Astrocyte (in vitro differentiated cells and primary cell): Measurements from ENCODE around the gene CMTM7. TPM values are rescaled to one million over a fixed set of nuclear protein-coding genes. Genes with fewer than 3 reads are reported as not detected.

Source experiments
- DNase-seq: peaks from one replicate; pipeline ENCODE4 v3.0.0-alpha.2; 2010; ENCODE audit warnings: low read depth
- FAIRE-seq: peaks from 2 replicates; lab custom pipeline; 2011; peaks lifted over from hg19 to GRCh38; lab: Jason Lieb, UNC
- H2AFZ ChIP-seq: 2 replicates; pipeline ENCODE4 v1.6.0; 2012; ENCODE audit warnings: low read depth, low read length, inconsistent platforms
- H3K27ac ChIP-seq: 2 replicates; pipeline ENCODE4 v1.5.1; 2011; ENCODE audit warnings: low read depth, low read length, inconsistent platforms
- H3K27me3 ChIP-seq: 2 replicates; pipeline ENCODE4 v1.6.0; 2011; ENCODE audit warnings: low read length, inconsistent platforms; ENCODE audit not compliant: insufficient read depth
- H3K36me3 ChIP-seq: 2 replicates; pipeline ENCODE4 v1.5.1; 2011; ENCODE audit warnings: low read length, inconsistent platforms; ENCODE audit not compliant: insufficient read depth
- H3K4me1 ChIP-seq: 2 replicates; pipeline ENCODE4 v1.5.1; 2011; ENCODE audit warnings: low read length, inconsistent platforms; ENCODE audit not compliant: insufficient read depth
- H3K4me2 ChIP-seq: 2 replicates; pipeline ENCODE4 v1.6.0; 2012; ENCODE audit warnings: low read length, inconsistent platforms
- H3K4me3 ChIP-seq: 2 replicates; pipeline ENCODE4 v1.5.1; 2011; ENCODE audit warnings: low read depth, mild to moderate bottlenecking, low read length, inconsistent platforms; ENCODE audit not compliant: insufficient read depth
- H3K79me2 ChIP-seq: 2 replicates; pipeline ENCODE4 v1.6.0; 2012; ENCODE audit warnings: mild to moderate bottlenecking, low read length, inconsistent platforms; ENCODE audit not compliant: insufficient read depth
- H3K9ac ChIP-seq: 2 replicates; pipeline ENCODE4 v1.6.0; 2012; ENCODE audit warnings: mild to moderate bottlenecking, low read length, inconsistent platforms
- H3K9me3 ChIP-seq: 2 replicates; pipeline ENCODE4 v1.5.1; 2012; ENCODE audit warnings: low read depth, mild to moderate bottlenecking, low read length, inconsistent platforms; ENCODE audit not compliant: insufficient read depth
- H4K20me1 ChIP-seq: 2 replicates; pipeline ENCODE4 v1.6.0; 2012; ENCODE audit warnings: low read length, inconsistent platforms; ENCODE audit not compliant: insufficient read depth
- H3K27ac Mint-ChIP-seq: one replicate; pipeline ENCODE4 v1.8.0; 2021; ENCODE audit warnings: mild to moderate bottlenecking, mixed read lengths; ENCODE audit not compliant: unreplicated experiment
- H3K27me3 Mint-ChIP-seq: one replicate; pipeline ENCODE4 v1.8.0; 2021; ENCODE audit warnings: low read depth, mixed read lengths; ENCODE audit not compliant: unreplicated experiment
- H3K36me3 Mint-ChIP-seq: one replicate; pipeline ENCODE4 v1.8.0; 2021; ENCODE audit warnings: low read depth, mixed read lengths; ENCODE audit not compliant: unreplicated experiment
- H3K4me1 Mint-ChIP-seq: one replicate; pipeline ENCODE4 v1.8.0; 2021; ENCODE audit warnings: low read depth, mixed read lengths; ENCODE audit not compliant: unreplicated experiment
- H3K4me3 Mint-ChIP-seq: one replicate; pipeline ENCODE4 v1.8.0; 2021; ENCODE audit warnings: mild to moderate bottlenecking, moderate library complexity, mixed read lengths; ENCODE audit not compliant: unreplicated experiment
- H3K9me3 Mint-ChIP-seq: one replicate; pipeline ENCODE4 v1.8.0; 2021; ENCODE audit warnings: mild to moderate bottlenecking, mixed read lengths; ENCODE audit not compliant: unreplicated experiment
- EZH2 ChIP-seq: IDR thresholded peaks from 2 replicates; pipeline ENCODE4 v1.6.1; 2012; ENCODE audit warnings: mild to moderate bottlenecking, low read length, inconsistent platforms; ENCODE audit not compliant: insufficient read depth
- total RNA-seq: library from RNA; stranded (reverse); gene quantifications from 2 replicates; pipeline ENCODE4 v1.2.1, GENCODE V29; 2021
- TF ChIP-seq, protein P1 (sequence below): IDR thresholded peaks from 2 replicates; pipeline ENCODE4 v1.5.1; 2011; ENCODE audit warnings: low read depth, mild to moderate bottlenecking, inconsistent platforms, low read length, moderate library complexity; ENCODE audit not compliant: insufficient read depth

CMTM7 gene
- total RNA-seq, 1 donor from 2014 or later, result 23.9 TPM

DNA sequence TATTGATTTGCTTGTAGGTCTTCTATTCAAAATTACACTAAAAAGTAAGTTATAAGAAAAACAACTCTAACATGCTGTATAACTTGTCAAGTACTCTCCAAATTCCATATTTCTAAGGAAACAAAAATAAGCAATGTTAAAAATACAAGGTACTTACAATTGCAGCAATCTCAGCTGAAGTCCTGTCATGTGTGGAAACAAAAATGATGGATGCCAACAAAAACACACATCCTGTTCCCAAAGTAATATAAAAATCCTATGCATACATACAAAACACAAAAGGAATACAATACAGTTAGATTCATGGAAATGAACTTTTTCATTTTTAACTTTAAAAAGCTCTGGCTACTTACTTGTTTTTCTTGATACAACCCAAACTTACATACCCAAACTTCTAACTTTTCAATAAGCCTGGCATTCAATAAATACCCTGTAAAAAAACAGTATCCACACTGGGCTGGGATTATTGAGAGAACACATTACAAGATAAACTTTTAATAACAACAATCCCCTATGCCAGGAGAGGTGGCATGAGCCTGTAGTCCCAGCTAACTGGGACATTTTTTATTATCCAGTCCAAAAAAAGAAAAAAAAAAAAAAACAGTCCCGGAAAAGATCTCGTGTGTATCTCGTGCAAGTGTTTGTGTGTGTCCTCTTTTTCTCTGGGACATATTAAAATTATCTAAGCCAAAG, 96.3 kb downstream of the CMTM7 start:
- H3K9me3 ChIP-seq, result no peaks in the 10 kb centered on the region
- Mint-ChIP-seq H3K36me3 (no peaks in the 10 kb centered on the region), H3K4me1 (no peaks in the 10 kb centered on the region), H3K4me3 (no peak overlapping the region), H3K27ac (no peak overlapping the region), H3K9me3 (no peaks in the 10 kb centered on the region), H3K27me3 (no peaks in the 10 kb centered on the region)
- no peak overlapping the region for H3K27ac ChIP-seq
- peaks cover 14% of the 10 kb centered on the region for H3K79me2 ChIP-seq
- H2AFZ ChIP-seq, result no peak overlapping the region
- H3K27me3 ChIP-seq, result no peaks in the 10 kb centered on the region
- DNase-seq, result no peak
- TF ChIP-seq, protein P1, sequence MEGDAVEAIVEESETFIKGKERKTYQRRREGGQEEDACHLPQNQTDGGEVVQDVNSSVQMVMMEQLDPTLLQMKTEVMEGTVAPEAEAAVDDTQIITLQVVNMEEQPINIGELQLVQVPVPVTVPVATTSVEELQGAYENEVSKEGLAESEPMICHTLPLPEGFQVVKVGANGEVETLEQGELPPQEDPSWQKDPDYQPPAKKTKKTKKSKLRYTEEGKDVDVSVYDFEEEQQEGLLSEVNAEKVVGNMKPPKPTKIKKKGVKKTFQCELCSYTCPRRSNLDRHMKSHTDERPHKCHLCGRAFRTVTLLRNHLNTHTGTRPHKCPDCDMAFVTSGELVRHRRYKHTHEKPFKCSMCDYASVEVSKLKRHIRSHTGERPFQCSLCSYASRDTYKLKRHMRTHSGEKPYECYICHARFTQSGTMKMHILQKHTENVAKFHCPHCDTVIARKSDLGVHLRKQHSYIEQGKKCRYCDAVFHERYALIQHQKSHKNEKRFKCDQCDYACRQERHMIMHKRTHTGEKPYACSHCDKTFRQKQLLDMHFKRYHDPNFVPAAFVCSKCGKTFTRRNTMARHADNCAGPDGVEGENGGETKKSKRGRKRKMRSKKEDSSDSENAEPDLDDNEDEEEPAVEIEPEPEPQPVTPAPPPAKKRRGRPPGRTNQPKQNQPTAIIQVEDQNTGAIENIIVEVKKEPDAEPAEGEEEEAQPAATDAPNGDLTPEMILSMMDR, result no peak
- TF ChIP-seq EZH2, result no peak
- H3K4me1 ChIP-seq, result peaks cover 8% of the 10 kb centered on the region
- peaks cover 19% of the 10 kb centered on the region for H4K20me1 ChIP-seq
- no peak overlapping the region for H3K4me2 ChIP-seq
- FAIRE-seq, result no peak
- no peak overlapping the region for H3K9ac ChIP-seq
- H3K36me3 ChIP-seq, result peaks cover 6% of the 10 kb centered on the region
- no peak overlapping the region for H3K4me3 ChIP-seq

DNA sequence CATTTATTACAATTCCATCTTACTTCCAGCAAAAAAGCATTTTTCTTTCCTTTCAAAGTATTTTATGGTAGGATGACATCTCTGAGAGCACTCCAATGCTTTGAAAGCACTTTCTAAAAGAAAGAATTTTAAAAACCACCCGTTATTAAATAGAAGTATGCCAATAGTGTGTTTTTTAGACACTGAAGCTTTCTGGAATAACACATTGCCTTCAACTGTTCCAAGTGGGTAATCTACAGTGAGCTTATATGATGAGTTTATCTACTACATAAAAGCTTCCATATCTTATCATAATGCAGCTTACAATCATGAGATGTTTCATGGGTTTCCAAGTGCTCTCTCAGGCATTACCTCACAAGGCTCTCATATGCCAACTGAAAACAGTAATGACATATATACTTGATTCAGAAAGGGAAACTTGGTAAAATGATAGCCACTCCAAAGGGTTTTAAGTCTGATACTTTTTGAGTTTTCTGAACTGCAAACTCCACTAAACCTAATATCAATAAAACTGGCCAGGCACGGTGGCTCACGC, 96.9 kb downstream of the CMTM7 start:
- TF ChIP-seq EZH2, result no peak
- TF ChIP-seq, protein P1, result no peak
- Histone ChIP-seq H3K27me3 (no peaks in the 10 kb centered on the region), H3K79me2 (peaks cover 14% of the 10 kb centered on the region), H3K36me3 (peaks cover 6% of the 10 kb centered on the region), H3K4me2 (no peak overlapping the region), H3K4me1 (peaks cover 14% of the 10 kb centered on the region), H3K9me3 (no peaks in the 10 kb centered on the region), H3K9ac (no peak overlapping the region), H4K20me1 (peaks cover 25% of the 10 kb centered on the region), H3K4me3 (no peak overlapping the region), H2AFZ (no peak overlapping the region), H3K27ac (no peak overlapping the region)
- no peaks in the 10 kb centered on the region for H3K27me3 Mint-ChIP-seq
- FAIRE-seq (peak; percentile 5), DNase-seq (no peak)
- H3K9me3 Mint-ChIP-seq, result no peaks in the 10 kb centered on the region
- no peak overlapping the region for H3K4me3 Mint-ChIP-seq
- H3K36me3 Mint-ChIP-seq, result no peaks in the 10 kb centered on the region
- no peaks in the 10 kb centered on the region for H3K4me1 Mint-ChIP-seq
- no peak overlapping the region for H3K27ac Mint-ChIP-seq
